Mesendoderm (in vitro differentiated cells): Measurements from ENCODE around the gene BIRC5.
"Not testable (repeated sequence)": the region's sequence is repeated elsewhere in the genome, so short reads cannot be mapped to it uniquely, and the experiment has no call there.

Experiments used
- DNase-seq: peaks from one replicate; pipeline ENCODE4 v3.0.0; 2013
- H2AK5ac ChIP-seq: 2 replicates; pipeline ENCODE4 v1.6.1; 2013; ENCODE audit warnings: low read length, inconsistent platforms
- H2BK120ac ChIP-seq: 2 replicates; pipeline ENCODE4 v1.6.1; 2013; ENCODE audit warnings: low read depth, mild to moderate bottlenecking, low read length, moderate library complexity, mixed read lengths
- H2BK15ac ChIP-seq: replicated peaks from 2 replicates; pipeline ENCODE4 v1.6.1; 2013; ENCODE audit warnings: low read depth, mild to moderate bottlenecking, moderate library complexity
- H2BK5ac ChIP-seq: 2 replicates; pipeline ENCODE4 v1.6.1; 2013; ENCODE audit warnings: low read length, inconsistent platforms
- H3K18ac ChIP-seq: 2 replicates; pipeline ENCODE4 v1.6.1; 2013; ENCODE audit warnings: mild to moderate bottlenecking, low read length, mixed read lengths
- H3K23ac ChIP-seq: one replicate; pipeline ENCODE4 v1.6.1; 2013; ENCODE audit warnings: low read length
- H3K27ac ChIP-seq: 2 replicates; pipeline ENCODE4 v1.5.1; 2013; ENCODE audit warnings: low read depth, mild to moderate bottlenecking, inconsistent platforms, low read length, moderate library complexity
- H3K27me3 ChIP-seq: 2 replicates; pipeline ENCODE4 v1.6.1; 2013; ENCODE audit warnings: low read length, control low read depth, mild to moderate bottlenecking, inconsistent platforms; ENCODE audit not compliant: insufficient read depth, poor library complexity
- H3K36me3 ChIP-seq: 2 replicates; pipeline ENCODE4 v1.6.1; 2013; ENCODE audit warnings: low read length, inconsistent platforms; ENCODE audit not compliant: control insufficient read depth, insufficient read depth
- H3K4ac ChIP-seq: one replicate; pipeline ENCODE4 v1.6.1; 2013; ENCODE audit warnings: low read depth, mild to moderate bottlenecking, low read length, moderate library complexity
- H3K4me1 ChIP-seq: 2 replicates; pipeline ENCODE4 v1.6.1; 2013; ENCODE audit warnings: low read depth, low read length, inconsistent platforms; ENCODE audit not compliant: control insufficient read depth
- H3K4me2 ChIP-seq: 2 replicates; pipeline ENCODE4 v1.6.1; 2013; ENCODE audit warnings: low read length
- H3K4me3 ChIP-seq: 2 replicates; pipeline ENCODE4 v1.5.1; 2013; ENCODE audit warnings: mild to moderate bottlenecking, low read length
- H3K56ac ChIP-seq: one replicate; pipeline ENCODE4 v1.6.1; 2013; ENCODE audit warnings: low read length
- H3K79me1 ChIP-seq: 2 replicates; pipeline ENCODE4 v1.6.1; 2013; ENCODE audit warnings: low read length, inconsistent platforms
- H3K79me2 ChIP-seq: 2 replicates; pipeline ENCODE4 v1.6.1; 2013; ENCODE audit warnings: mild to moderate bottlenecking, low read length; ENCODE audit not compliant: control insufficient read depth, insufficient read depth
- H3K9ac ChIP-seq: 2 replicates; pipeline ENCODE4 v1.6.1; 2013; ENCODE audit warnings: low read length, inconsistent platforms
- H4K5ac ChIP-seq: one replicate; pipeline ENCODE4 v1.6.1; 2013; ENCODE audit warnings: low read length
- H4K8ac ChIP-seq: one replicate; pipeline ENCODE4 v1.6.1; 2013; ENCODE audit warnings: low read depth, mild to moderate bottlenecking, control low read depth, low read length, moderate library complexity
- WGBS: extraction: QIAGEN DNeasy Blood & Tissue Kit; methylation state at CpG from one replicate; pipeline ENCODE4 v1.1.7; 2013; ENCODE audit warnings: low lambda C conversion rate, missing lambda C conversion rate; ENCODE audit not compliant: insufficient coverage; ENCODE audit errors: extremely low coverage; 5-methylcytosine and 5-hydroxymethylcytosine counted together

BIRC5 gene

DNA sequence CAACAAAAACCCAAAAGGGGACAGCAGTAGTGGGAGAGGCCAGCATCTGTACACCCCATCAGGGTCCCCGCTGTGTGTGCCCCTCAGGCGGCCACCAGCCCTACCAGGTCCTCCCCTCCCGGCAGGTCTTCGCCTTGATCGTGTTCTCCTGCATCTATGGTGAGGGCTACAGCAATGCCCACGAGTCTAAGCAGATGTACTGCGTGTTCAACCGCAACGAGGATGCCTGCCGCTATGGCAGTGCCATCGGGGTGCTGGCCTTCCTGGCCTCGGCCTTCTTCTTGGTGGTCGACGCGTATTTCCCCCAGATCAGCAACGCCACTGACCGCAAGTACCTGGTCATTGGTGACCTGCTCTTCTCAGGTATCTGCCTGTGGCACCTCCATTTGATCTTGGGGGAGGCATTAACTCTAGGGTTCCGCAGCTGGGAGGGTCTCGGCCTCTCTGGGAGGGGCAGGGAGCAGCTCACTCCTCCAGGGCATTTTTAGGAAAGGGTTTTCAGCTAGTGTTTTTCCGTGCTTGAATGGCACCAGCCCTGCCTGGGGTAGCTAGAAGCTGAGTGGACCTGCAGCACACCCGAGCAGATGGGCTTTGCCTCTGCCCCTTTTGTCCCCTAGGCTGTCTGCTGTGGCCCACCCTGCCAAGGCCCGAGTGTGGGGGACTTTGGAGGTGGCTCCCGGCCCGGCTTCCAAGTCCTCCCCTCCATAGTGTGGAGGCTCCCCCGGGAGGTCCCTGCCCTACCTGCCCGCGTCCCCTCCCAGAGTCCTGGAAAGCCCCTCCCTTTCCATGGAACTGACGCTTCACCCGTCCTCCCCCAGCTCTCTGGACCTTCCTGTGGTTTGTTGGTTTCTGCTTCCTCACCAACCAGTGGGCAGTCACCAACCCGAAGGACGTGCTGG is 43.1 kb upstream of the BIRC5 start:
- no CpG with 5 or more reads among the region's 31 CpGs for WGBS
- no peak overlapping the region for H3K56ac ChIP-seq
- no peak for DNase-seq
- no peak overlapping the region for H3K18ac ChIP-seq
- H3K9ac ChIP-seq: no peak overlapping the region
- H3K27ac ChIP-seq: no peak overlapping the region
- peaks cover 2% of the 10 kb centered on the region for H3K4me1 ChIP-seq
- no peaks in the 10 kb centered on the region for H3K79me1 ChIP-seq
- H3K27me3 ChIP-seq: no peaks in the 10 kb centered on the region
- H3K4me2 ChIP-seq: no peak overlapping the region
- H2AK5ac ChIP-seq: no peak overlapping the region
- no peak overlapping the region for H4K5ac ChIP-seq
- peaks cover 4% of the 10 kb centered on the region for H3K36me3 ChIP-seq
- H3K4me3 ChIP-seq: no peak overlapping the region
- H4K8ac ChIP-seq: no peak overlapping the region
- no peak overlapping the region for H2BK15ac ChIP-seq
- no peak overlapping the region for H3K4ac ChIP-seq
- no peak overlapping the region for H3K23ac ChIP-seq
- H3K79me2 ChIP-seq: no peaks in the 10 kb centered on the region
- H2BK120ac ChIP-seq: no peak overlapping the region
- H2BK5ac ChIP-seq: no peak overlapping the region

DNA sequence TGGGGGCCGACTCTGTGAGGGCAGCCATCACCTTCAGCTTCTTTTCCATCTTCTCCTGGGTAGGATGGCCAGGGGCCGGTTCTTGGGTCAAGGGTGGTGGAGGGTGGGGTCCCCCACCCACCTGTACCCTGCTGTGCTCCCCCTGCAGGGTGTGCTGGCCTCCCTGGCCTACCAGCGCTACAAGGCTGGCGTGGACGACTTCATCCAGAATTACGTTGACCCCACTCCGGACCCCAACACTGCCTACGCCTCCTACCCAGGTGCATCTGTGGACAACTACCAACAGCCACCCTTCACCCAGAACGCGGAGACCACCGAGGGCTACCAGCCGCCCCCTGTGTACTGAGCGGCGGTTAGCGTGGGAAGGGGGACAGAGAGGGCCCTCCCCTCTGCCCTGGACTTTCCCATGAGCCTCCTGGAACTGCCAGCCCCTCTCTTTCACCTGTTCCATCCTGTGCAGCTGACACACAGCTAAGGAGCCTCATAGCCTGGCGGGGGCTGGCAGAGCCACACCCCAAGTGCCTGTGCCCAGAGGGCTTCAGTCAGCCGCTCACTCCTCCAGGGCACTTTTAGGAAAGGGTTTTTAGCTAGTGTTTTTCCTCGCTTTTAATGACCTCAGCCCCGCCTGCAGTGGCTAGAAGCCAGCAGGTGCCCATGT is 42.3 kb upstream of the BIRC5 start:
- not testable (repeated sequence) for H3K4me2 ChIP-seq, H3K79me2 ChIP-seq, DNase-seq, H3K18ac ChIP-seq, H3K56ac ChIP-seq, H3K4me3 ChIP-seq, H2BK5ac ChIP-seq, H3K23ac ChIP-seq, H4K5ac ChIP-seq, H2AK5ac ChIP-seq, H3K4me1 ChIP-seq, H2BK15ac ChIP-seq, H3K79me1 ChIP-seq, H3K9ac ChIP-seq, H2BK120ac ChIP-seq, H3K27ac ChIP-seq, H4K8ac ChIP-seq, H3K36me3 ChIP-seq, H3K27me3 ChIP-seq, H3K4ac ChIP-seq
- WGBS: no CpG with 5 or more reads among the region's 19 CpGs

- Histone ChIP-seq H3K27me3 (no peaks in the 10 kb centered on the region), H3K56ac (no peak overlapping the region), H2BK5ac (no peak overlapping the region), H3K23ac (no peak overlapping the region), H3K4me1 (peaks cover 2% of the 10 kb centered on the region), H3K79me1 (no peaks in the 10 kb centered on the region), H3K4me3 (no peak overlapping the region), H2BK15ac (no peak overlapping the region), H3K4ac (no peak overlapping the region), H4K5ac (no peak overlapping the region), H2AK5ac (no peak overlapping the region), H3K18ac (no peak overlapping the region), H3K4me2 (no peak overlapping the region), H3K36me3 (peaks cover 6% of the 10 kb centered on the region), H3K9ac (no peak overlapping the region), H3K79me2 (no peaks in the 10 kb centered on the region), H4K8ac (no peak overlapping the region), H3K27ac (no peak overlapping the region), H2BK120ac (no peak overlapping the region)
- no peak for DNase-seq
- no CpG with 5 or more reads among the region's 19 CpGs for WGBS
Measured at GRCh38 chr17:78172249-78173051, 41.6 kb upstream of the BIRC5 start.

DNA sequence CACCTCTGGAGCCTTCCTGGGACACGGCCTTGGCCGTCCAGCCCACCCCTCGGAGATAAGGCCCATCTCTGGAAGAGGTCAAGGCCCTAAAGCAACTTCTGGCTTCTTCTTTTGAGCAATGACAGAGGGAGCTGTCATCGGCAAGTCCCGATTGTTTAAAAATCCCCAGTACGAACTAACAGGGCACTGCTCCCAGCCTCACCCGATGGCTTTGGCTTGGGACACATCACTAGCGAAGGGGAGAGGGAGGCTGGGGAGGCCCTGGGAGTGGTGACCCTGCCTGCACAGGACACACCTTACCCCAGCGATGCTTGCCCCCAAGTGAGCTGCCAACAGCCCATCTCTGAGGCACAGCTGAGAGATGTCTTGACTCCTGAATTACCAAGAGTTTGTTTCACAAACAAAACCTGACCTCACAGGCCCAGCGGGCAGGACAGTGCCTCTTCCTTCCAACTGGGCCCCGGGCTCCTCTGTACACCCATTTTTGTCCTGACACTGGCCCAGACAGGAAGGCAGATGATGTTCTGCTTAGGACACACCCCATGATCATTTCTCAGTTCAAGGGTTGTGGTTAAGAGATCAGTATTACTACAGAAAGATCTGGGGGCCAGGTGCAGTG is 40.8 kb upstream of the BIRC5 start:
- H3K9ac ChIP-seq: no peak overlapping the region
- H3K4ac ChIP-seq: no peak overlapping the region
- H2BK120ac ChIP-seq: no peak overlapping the region
- H3K56ac ChIP-seq: no peak overlapping the region
- DNase-seq: no peak
- H3K4me2 ChIP-seq: no peak overlapping the region
- no peaks in the 10 kb centered on the region for H3K79me1 ChIP-seq
- no peaks in the 10 kb centered on the region for H3K27me3 ChIP-seq
- H4K8ac ChIP-seq: no peak overlapping the region
- peaks cover 2% of the 10 kb centered on the region for H3K4me1 ChIP-seq
- peaks cover 6% of the 10 kb centered on the region for H3K36me3 ChIP-seq
- WGBS: no CpG with 5 or more reads among the region's 11 CpGs
- H3K18ac ChIP-seq: no peak overlapping the region
- H3K79me2 ChIP-seq: no peaks in the 10 kb centered on the region
- H3K23ac ChIP-seq: no peak overlapping the region
- H3K4me3 ChIP-seq: no peak overlapping the region
- H4K5ac ChIP-seq: no peak overlapping the region
- no peak overlapping the region for H2BK5ac ChIP-seq
- no peak overlapping the region for H2BK15ac ChIP-seq
- H2AK5ac ChIP-seq: no peak overlapping the region
- H3K27ac ChIP-seq: no peak overlapping the region

GRCh38 chr17:78174346-78174869 is 39.6 kb upstream of the BIRC5 start:
- peaks cover 2% of the 10 kb centered on the region for H3K4me1 ChIP-seq
- H3K27me3 ChIP-seq: no peaks in the 10 kb centered on the region
- H2BK120ac ChIP-seq: no peak overlapping the region
- H3K23ac ChIP-seq: no peak overlapping the region
- H3K79me2 ChIP-seq: no peaks in the 10 kb centered on the region
- no peak overlapping the region for H3K4ac ChIP-seq
- H4K5ac ChIP-seq: no peak overlapping the region
- H3K36me3 ChIP-seq: peaks cover 15% of the 10 kb centered on the region
- no peak overlapping the region for H3K56ac ChIP-seq
- no peak overlapping the region for H2AK5ac ChIP-seq
- H4K8ac ChIP-seq: no peak overlapping the region
- no peak overlapping the region for H2BK5ac ChIP-seq
- H3K27ac ChIP-seq: no peak overlapping the region
- no peak overlapping the region for H2BK15ac ChIP-seq
- WGBS: no CpG with 5 or more reads among the region's 15 CpGs
- no peak overlapping the region for H3K4me2 ChIP-seq
- H3K9ac ChIP-seq: no peak overlapping the region
- no peak overlapping the region for H3K4me3 ChIP-seq
- DNase-seq: no peak
- H3K79me1 ChIP-seq: no peaks in the 10 kb centered on the region
- H3K18ac ChIP-seq: no peak overlapping the region
